Erythroblast (primary cell): ENCODE data around the gene TEAD2.
A peak's percentile ranks its signal among the peaks of the same experiment; 100 is the strongest.
"Not testable (repeated sequence)": the region's sequence is repeated elsewhere in the genome, so short reads cannot be mapped to it uniquely, and the experiment has no call there.

Experiments
- DNase-seq, 2 experiments: peaks; one replicate each; lab custom pipeline; 2025; lab: John Stamatoyannopoulos, UW
- GATA1 ChIP-seq: IDR thresholded peaks from 2 replicates; pipeline ENCODE4 v1.6.1; 2011; ENCODE audit warnings: low read depth, mild to moderate bottlenecking, control low read depth, low read length, moderate library complexity
- POLR2A ChIP-seq: IDR thresholded peaks from 2 replicates; pipeline ENCODE4 v1.6.1; 2011; ENCODE audit warnings: mild to moderate bottlenecking, low read length

Gene TEAD2

DNA sequence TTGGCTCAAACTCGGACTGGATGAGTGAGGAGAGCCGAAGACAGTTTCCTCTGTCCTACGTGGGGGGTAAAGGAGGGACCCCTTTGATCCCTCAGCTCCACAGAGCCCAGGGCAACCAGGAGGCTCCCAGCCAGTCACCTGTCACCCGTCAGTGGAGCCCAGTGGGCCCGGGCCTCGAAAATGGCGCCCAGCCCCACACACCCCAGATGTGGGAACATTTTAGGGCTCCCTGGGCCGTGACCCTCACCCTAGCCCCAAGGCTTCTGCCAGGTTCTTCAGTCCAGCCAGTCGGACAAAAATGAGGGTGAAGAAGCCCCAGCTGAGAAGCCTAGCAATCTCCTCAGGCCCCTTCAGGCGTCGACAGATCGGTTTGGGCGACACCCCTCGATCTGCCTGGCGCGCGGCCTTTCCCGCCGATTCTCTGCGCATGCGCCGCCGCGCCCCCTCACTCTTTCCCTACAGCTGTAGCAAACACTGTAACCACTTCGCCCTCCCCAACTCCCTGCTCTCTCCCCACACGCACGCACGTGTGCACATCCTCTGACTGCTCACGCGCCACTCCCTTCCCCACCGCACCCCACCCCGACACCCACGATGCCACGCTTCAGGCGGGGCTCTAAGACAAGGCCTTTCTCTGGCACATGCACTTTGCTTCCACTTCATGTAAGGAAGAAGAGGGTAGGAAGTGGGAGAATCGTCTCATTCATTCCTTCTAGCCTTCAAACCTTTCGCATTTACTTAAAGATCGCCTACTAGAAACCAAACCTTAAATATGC lies 37.2 kb downstream of the TEAD2 start, which contains the start of gene SLC6A16:
TSS of gene SLC6A16 (minus strand) at position 391 of the 776 bp plus-strand sequence. CDS start 13,844 bp downstream, outside the sequence.
- TF ChIP-seq GATA1 = no peak
- no peak for DNase-seq

DNA sequence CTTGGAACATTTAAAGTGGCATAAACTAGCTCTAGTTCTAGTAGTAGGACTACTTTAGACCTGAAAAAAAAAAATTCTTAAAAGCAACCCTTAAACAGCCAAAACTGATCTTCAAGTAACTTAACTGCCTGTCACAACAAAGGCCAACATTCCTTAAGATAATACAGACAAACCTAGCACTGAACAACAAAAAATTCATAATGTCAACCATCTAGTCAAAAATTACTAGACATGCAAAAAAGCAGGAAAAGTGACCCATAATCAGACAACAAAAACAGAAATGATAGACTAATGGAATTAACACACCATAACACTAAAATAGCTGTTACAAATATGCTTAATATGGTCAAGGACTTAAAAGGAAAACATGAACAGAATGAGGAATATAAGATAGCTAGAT lies 43.9 kb downstream of the TEAD2 start:
- no peak for DNase-seq
- no peak for TF ChIP-seq GATA1

DNA sequence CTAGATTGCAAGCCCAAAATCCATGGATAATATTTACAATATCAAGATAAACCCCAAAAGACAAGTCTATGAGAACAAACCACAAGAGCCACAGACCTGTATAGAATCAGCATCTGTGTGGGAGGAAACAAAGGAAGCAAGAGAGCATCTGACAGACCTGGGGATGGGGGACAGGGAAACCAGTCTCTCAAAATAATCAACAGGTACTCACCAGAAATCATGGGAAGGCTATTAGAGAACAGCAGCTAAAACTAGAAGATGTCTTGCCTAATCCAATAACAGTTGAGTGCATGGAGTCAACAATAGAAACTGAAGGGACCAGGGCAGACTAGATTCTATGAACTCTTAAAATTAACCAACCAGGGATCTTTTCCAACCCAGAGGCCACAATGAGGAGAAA lies 45.9 kb downstream of the TEAD2 start:
- DNase-seq = no peak

DNA sequence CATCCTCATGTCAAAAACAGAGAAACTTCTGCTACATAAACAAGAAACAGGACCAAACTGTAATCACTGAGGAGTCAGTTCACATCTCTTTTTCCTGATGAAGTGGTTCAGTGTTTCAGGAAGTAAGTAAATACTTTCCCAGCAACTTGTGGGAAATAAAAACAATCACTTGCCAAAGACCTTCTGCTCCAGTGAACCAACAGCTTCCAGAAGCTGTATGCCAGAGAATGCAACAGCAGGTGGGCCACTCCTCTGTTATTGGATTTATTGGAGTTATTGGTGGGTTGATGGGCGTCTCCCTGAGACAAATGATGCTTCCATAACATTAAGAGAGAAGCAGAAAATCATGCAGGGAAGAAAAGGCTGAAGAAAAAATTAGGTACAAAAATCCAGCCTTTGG lies 47.1 kb downstream of the TEAD2 start:
- TF ChIP-seq GATA1 = no peak
- no peak for TF ChIP-seq POLR2A
- DNase-seq = no peak

More for the DNA sequence above, 45.9 kb downstream of the TEAD2 start:
- no peak for TF ChIP-seq GATA1
- no peak for TF ChIP-seq POLR2A

DNA sequence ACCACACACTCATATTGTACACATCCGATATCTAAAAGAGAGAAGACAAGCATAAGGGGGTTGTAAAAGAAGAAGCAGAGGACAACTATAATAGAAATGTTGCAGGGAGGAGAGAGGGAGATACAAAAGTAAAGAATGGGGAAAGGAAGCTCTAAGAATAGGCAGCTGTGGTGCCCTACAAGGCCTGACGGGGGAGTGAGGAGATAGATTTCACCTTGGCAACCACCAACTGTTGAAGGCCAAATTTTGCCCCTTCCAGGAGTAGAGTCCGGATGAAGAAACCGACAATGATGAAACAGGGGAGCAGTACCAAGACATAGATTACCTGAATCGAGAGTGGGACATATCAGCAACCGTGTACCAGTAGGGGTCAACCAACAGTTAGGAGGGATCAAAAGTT lies 53.1 kb downstream of the TEAD2 start:
- no peak for DNase-seq
- TF ChIP-seq GATA1 (no peak), POLR2A (no peak)

DNA sequence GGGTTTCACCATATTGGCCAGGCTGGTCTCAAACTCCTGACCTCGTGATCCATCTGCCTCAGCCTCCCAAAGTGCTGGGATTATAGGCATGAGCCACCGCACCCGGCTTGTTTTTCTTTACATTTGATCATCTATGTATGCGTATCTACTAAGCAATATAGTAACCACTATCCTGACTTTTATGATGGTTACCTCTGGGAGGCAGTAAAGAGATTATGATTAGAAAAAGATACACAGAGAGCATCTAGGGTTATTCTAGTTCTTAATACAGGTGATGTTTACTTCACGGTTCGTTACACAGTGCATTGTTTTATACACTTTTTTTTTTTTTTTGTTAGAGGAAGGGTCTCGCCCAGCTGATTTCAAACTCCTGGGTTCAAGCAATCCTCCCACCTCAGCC lies 55.5 kb downstream of the TEAD2 start:
- not testable (repeated sequence) for DNase-seq

DNA sequence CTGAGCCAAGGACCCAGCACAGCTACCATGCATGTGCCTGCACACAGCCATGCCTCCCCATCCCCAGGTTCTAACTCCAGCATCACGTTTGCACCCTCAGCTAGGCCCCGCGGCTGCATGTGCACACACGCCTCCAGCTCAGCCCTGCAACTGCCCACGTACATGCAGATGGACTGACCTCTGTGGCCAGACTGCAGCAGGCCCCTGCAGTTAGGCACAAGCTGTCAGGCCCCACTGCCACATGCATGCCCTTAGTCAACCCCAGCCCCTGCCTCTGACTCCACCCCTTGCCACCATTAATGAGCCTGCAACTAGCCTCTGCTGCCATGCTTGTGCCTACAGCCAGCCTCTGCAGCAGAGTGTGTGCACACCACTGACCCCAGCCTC lies 60.4 kb downstream of the TEAD2 start:
- DNase-seq = no peak

DNA sequence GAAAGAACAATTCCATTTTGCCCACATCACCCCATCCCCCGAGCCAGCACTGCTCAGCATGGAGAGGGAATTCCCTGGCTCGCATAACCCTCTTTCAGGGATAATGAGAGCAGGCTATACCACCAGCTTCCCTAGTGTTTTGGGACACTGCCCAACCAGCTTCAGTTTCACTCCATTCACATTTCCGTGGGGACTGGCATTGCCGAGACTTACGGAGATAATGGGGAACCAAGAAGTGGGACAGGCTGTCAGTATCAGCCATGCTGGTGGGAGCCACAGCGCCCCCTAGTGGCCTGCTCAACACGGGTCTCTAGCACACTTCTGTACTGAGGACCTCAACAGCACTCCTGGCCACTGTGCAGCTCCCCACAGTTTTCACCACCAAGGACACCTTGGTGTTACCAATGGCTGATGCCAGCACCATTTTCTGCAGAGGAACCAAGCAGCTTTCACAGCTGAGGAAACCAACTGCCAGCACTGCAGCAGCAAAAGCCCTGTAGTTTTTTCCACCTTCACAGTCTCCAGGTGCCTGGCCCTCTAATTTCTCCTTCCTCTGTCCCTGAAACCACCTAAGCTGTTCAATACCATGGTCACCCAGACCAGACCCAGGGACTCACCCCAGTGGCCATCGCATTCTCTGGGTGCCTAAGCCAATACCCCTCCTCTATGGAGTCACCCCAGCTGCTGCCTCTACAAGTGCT lies 60.9 kb downstream of the TEAD2 start:
- DNase-seq = peak; percentile 72 to 84

More for the DNA sequence above, 60.4 kb downstream of the TEAD2 start:
- no peak for TF ChIP-seq POLR2A
- TF ChIP-seq GATA1 = no peak

DNA sequence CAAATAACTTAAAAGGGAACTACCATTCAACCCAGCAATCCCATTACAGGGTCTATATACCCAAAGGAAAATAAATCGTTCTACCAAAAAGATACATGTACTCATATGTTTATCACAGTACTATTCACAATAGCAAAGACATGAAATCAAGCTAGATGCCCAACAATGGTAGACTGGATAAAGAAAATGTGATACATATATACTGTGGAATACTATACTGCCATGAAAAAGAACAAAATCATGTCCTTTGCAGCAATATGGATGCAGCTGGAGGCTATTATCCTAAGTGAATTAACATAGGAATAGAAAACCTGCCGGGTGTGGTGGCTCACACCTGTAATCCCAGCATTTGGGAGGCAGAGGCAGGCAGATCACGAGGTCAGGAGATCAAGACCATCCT lies 63.6 kb downstream of the TEAD2 start:
- DNase-seq = not testable (repeated sequence)

More for the DNA sequence above, 60.9 kb downstream of the TEAD2 start:
- no peak for TF ChIP-seq POLR2A
- no peak for TF ChIP-seq GATA1

DNA sequence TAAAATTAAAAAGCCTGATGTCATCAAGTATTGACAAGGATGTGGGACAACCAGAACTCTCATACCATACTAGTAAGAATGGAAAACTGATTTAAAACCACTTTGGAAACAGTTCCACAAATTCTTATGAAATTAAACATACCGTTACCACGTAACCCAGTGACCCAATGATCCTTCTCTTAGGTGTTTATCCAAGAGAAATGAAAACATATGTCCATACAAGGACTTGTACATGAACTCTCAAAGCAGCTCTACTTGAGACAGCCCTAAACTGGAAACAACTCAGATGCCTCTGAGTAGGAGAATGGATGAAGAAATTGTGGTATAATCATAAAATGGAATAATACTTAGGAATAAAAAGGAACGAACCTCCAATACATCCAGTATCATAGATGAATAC lies 64.8 kb downstream of the TEAD2 start:
- TF ChIP-seq POLR2A = no peak
- no peak for TF ChIP-seq GATA1
- no peak for DNase-seq

DNA sequence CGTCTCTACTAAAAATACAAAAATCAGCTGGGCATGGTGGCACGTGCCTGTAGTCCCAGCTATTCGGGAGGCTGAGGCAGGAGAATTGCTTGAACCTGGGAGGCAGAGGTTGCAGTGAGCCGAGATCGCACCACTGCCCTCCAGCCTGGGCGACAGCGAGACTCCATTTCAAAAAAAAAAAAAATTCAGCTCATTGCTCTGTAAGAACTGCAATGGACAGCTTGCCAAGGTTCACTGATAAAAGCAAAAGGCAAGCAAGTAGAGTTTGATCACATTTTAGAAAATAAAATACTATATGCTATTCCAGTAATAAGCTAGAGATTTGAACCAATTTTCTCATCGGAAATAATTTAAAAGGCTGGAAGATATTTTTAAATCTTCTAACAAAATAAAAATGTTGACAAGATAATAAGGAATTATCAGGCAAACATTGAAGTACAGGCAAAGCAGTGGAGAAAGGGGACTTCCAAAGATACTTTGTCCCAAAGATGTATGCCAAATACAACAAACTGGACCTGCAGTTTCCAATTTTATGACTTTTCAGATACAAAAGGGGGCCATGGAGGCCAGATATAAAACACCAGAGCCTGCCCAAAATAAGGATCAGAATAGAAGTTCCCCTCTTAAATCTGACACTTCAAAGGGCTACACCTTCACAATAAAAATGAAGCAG lies 66.9 kb downstream of the TEAD2 start:
- DNase-seq = no peak
- TF ChIP-seq GATA1 (no peak), POLR2A (no peak)

DNA sequence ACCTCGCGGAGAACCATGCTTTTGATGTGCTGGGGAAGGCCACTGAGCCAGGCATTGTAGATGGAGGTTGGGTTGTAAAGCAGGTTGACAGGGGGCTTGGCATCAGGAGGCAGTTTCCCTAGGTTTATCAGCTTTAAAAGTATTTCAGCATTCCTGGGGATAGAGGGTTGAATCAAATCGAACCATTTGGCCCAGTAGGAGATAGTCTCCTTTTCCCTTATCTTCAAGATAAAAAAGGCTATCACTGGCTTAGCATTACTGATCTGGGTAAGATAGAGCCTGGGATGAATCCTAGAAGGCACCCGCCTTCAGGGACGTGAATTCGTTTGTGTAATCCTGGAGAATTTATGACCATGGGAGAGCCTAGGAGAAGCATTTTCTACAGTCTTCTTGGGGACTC lies 67.8 kb downstream of the TEAD2 start:
- no peak for TF ChIP-seq GATA1
- TF ChIP-seq POLR2A = no peak
- DNase-seq = no peak
